Endothelial cell of umbilical vein (primary cell): ENCODE measurements around the gene GARS1. TPM values are rescaled to one million over a fixed set of nuclear protein-coding genes. Genes with fewer than 3 reads are reported as not detected.

Experiments
- BruUV-seq: library from RNA; stranded (reverse); fragments of 400-500 nt; replicated peaks from 2 replicates; lab custom pipeline; 2021; lab: Mats Ljungman, UMichigan
- CTCF ChIA-PET: fragments of 300-600, 350-600 bp; sonication (Branson Sonifier 250); formaldehyde crosslinking; loops from one replicate; lab custom pipeline; 2021; ENCODE audit warnings: antibody characterized with exemption, inconsistent platforms; lab: Charles Lee
- POLR2A ChIA-PET: fragments of 300-600, 350-600 bp; sonication (Branson Sonifier 250); formaldehyde crosslinking; loops from one replicate; lab custom pipeline; 2021; ENCODE audit warnings: antibody characterized with exemption, inconsistent platforms; lab: Charles Lee
- DNase-seq: peaks from one replicate; pipeline ENCODE4 v3.0.0-alpha.2; 2011; ENCODE audit warnings: low read depth, low spot score
- FAIRE-seq: peaks from 2 replicates; lab custom pipeline; 2011; peaks lifted over from hg19 to GRCh38; lab: Jason Lieb, UNC
- H2AFZ ChIP-seq: 2 replicates; pipeline ENCODE4 v1.6.0; 2012; ENCODE audit warnings: low read depth, low read length, control low read depth, inconsistent platforms
- H3K27ac ChIP-seq: 2 replicates; pipeline ENCODE4 v1.5.1; 2011; ENCODE audit warnings: low read depth, mild to moderate bottlenecking, control low read depth, low read length, moderate library complexity; ENCODE audit not compliant: insufficient read depth
- H3K27me3 ChIP-seq, 2 experiments: 2 replicates each; pipeline versions ENCODE4 v1.6.0 to v1.6.1; 2011; ENCODE audit warnings: low read length in 2 of 2, mixed read lengths in 1 of 2; ENCODE audit not compliant: control insufficient read depth in 2 of 2, insufficient read depth in 2 of 2
- H3K36me3 ChIP-seq, 2 experiments: 2 replicates in 1 of 2; 3 replicates in 1 of 2; pipeline ENCODE4 v1.5.1; 2011; ENCODE audit warnings: low read length in 2 of 2, mild to moderate bottlenecking in 1 of 2, moderate library complexity in 1 of 2; ENCODE audit not compliant: control insufficient read depth in 2 of 2, insufficient read depth in 2 of 2; ENCODE audit errors: extremely low read depth in 1 of 2
- H3K4me1 ChIP-seq: 3 replicates; pipeline ENCODE4 v1.5.1; 2011; ENCODE audit warnings: mild to moderate bottlenecking, low read length; ENCODE audit not compliant: control insufficient read depth, insufficient read depth; ENCODE audit errors: extremely low read depth
- H3K4me2 ChIP-seq: 2 replicates; pipeline ENCODE4 v1.6.1; 2011; ENCODE audit warnings: low read length, control low read depth, mixed read lengths; ENCODE audit not compliant: insufficient read depth
- H3K4me3 ChIP-seq, 3 experiments: fragments of 200-600 bp in 1 of 3; sonication (generic), shearing (Covaris generic) in 1 of 3; replicated peaks in 1 of 3; 2 replicates each; pipeline ENCODE4 v1.5.1; 2011 to 2016; ENCODE audit warnings: control low read depth in 3 of 3, low read length in 3 of 3, mild to moderate bottlenecking in 2 of 3, inconsistent platforms in 1 of 3, low read depth in 1 of 3, moderate library complexity in 1 of 3; ENCODE audit not compliant: insufficient read depth in 1 of 3
- H3K79me2 ChIP-seq: 2 replicates; pipeline ENCODE4 v1.6.0; 2012; ENCODE audit warnings: low read length, inconsistent platforms; ENCODE audit not compliant: control insufficient read depth, insufficient read depth
- H3K9ac ChIP-seq: replicated peaks from 2 replicates; pipeline ENCODE3; 2011; ENCODE audit warnings: low read length, control low read depth; ENCODE audit not compliant: insufficient read depth; ENCODE audit errors: extremely low read depth
- H3K9me1 ChIP-seq: replicated peaks from 3 replicates; pipeline ENCODE4 v1.6.0; 2011; ENCODE audit warnings: mild to moderate bottlenecking, low read length; ENCODE audit not compliant: control insufficient read depth, insufficient read depth; ENCODE audit errors: extremely low read depth
- H3K9me3 ChIP-seq: replicated peaks from 2 replicates; pipeline ENCODE4 v1.5.1; 2012; ENCODE audit warnings: low read length, inconsistent platforms; ENCODE audit not compliant: control insufficient read depth, insufficient read depth
- H4K20me1 ChIP-seq: replicated peaks from 2 replicates; pipeline ENCODE3; 2011; ENCODE audit warnings: mild to moderate bottlenecking, low read length; ENCODE audit not compliant: control insufficient read depth, insufficient read depth; ENCODE audit errors: extremely low read depth
- CTCF ChIP-seq, 2 donors: IDR thresholded peaks; 1 replicate in 1 of 2; 2 replicates in 1 of 2; pipeline ENCODE4 v1.5.1; 2011; ENCODE audit warnings: low read length in 2 of 2, mild to moderate bottlenecking in 2 of 2, moderate library complexity in 2 of 2, control low read depth in 1 of 2, inconsistent platforms in 1 of 2, low read depth in 1 of 2; ENCODE audit not compliant: insufficient read depth in 1 of 2; ENCODE audit errors: extremely low read depth in 1 of 2
- EZH2 ChIP-seq: IDR thresholded peaks from 2 replicates; pipeline ENCODE4 v1.6.1; 2012; ENCODE audit warnings: borderline replicate concordance, low read depth, mild to moderate bottlenecking, moderate library complexity, low read length, inconsistent platforms; ENCODE audit not compliant: severe bottlenecking
- FOS ChIP-seq: IDR thresholded peaks from 2 replicates; pipeline ENCODE4 v1.6.1; 2011; ENCODE audit warnings: mild to moderate bottlenecking, low read length, moderate library complexity, borderline replicate concordance; ENCODE audit not compliant: insufficient read depth
- GATA2 ChIP-seq: IDR thresholded peaks from 2 replicates; pipeline ENCODE4 v1.7.0; 2011; ENCODE audit warnings: low read depth, mild to moderate bottlenecking, moderate library complexity, mixed read lengths, low read length; ENCODE audit not compliant: insufficient read length, insufficient read depth
- JUN ChIP-seq: IDR thresholded peaks from 2 replicates; pipeline ENCODE4 v1.6.1; 2011; ENCODE audit warnings: borderline replicate concordance, low read depth; ENCODE audit not compliant: insufficient read length, insufficient read depth
- MYC ChIP-seq: IDR thresholded peaks from one replicate; pipeline ENCODE4 v1.6.1; 2011; ENCODE audit warnings: mild to moderate bottlenecking, low read depth, low read length
- POLR2A ChIP-seq: IDR thresholded peaks from 2 replicates; pipeline ENCODE4 v1.6.1; 2012; ENCODE audit warnings: low read depth, mild to moderate bottlenecking, control low read depth, low read length
- POLR2AphosphoS5 ChIP-seq: IDR thresholded peaks from 2 replicates; pipeline ENCODE4 v1.6.1; 2012; ENCODE audit warnings: low read depth, mild to moderate bottlenecking, control low read depth, low read length, moderate library complexity; ENCODE audit not compliant: insufficient read depth
- dilution Hi-C: fragments of 300-500 bp; cut with MboI; formaldehyde crosslinking; loops from one replicate; pipeline ENCODE4 v1.15.0; 2019; ENCODE audit warnings: low sequenced_read_pairs; ENCODE audit not compliant: extremely low pct_ligation_motif_present
- intact Hi-C: fragments of 100-400 bp; cut with micrococcal nuclease; formaldehyde crosslinking; loops from one replicate; pipeline ENCODE4 v1.10.0; 2022
- polyA plus RNA-seq, 4 experiments: library from polyadenylated mRNA; depleted of rRNA in 3 of 4; stranded (reverse) in 3 of 4; unstranded in 1 of 4; fragments of >200 nt; gene quantifications; 2 replicates each; pipeline versions ENCODE4 v1.2.1 to v1.2.3, GENCODE V29; 2011 to 2012; ENCODE audit warnings: missing spikeins in 1 of 4
- total RNA-seq: library from RNA; stranded (reverse); gene quantifications from 2 replicates; pipeline ENCODE4 v1.2.3, GENCODE V29; 2021
- TF ChIP-seq, protein P1 (sequence below): IDR thresholded peaks from 2 replicates; pipeline ENCODE4 v1.6.1; 2011; ENCODE audit not compliant: insufficient read depth, insufficient read length

GARS1 gene
- total and polyA plus RNA-seq, 2 donors (not counting 3 experiments of a cell fraction or from before 2014, with no cell fraction given), result 194 to 295 TPM

GRCh38 chr7:30655096-30655970, 60.7 kb downstream of the GARS1 start:
- Histone ChIP-seq H3K4me1 (no peaks in the 10 kb centered on the region), H3K36me3 (no peaks in the 10 kb centered on the region), H3K27ac (no peak overlapping the region), H3K4me3 (no peak overlapping the region), H3K79me2 (no peaks in the 10 kb centered on the region), H3K9ac (no peak overlapping the region), H3K9me1 (no peaks in the 10 kb centered on the region), H2AFZ (no peak overlapping the region), H3K27me3 (no peaks in the 10 kb centered on the region), H3K9me3 (no peaks in the 10 kb centered on the region), H3K4me2 (no peak overlapping the region), H4K20me1 (no peaks in the 10 kb centered on the region)
- DNase-seq, result no peak
- BruUV-seq, result no TSS peak
- TF ChIP-seq CTCF (IDR thresholded peaks at IDR 0.05; ENCODE audit: extremely low read depth in 1 of 2, insufficient read depth in 1 of 2, low read depth in 1 of 2, low read length in 2 of 2) (no peak), MYC (no peak), FOS (no peak), JUN (no peak), POLR2A (no peak), EZH2 (no peak), POLR2AphosphoS5 (no peak), GATA2 (no peak)
- TF ChIP-seq, protein P1, sequence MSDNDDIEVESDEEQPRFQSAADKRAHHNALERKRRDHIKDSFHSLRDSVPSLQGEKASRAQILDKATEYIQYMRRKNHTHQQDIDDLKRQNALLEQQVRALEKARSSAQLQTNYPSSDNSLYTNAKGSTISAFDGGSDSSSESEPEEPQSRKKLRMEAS, result no peak
- dilution Hi-C loops, result no loop called here
- CTCF ChIA-PET, result no interaction called here
- no peak for FAIRE-seq
- intact Hi-C loops, result no loop called here
- POLR2A ChIA-PET, result no interaction called here
